GM12892 (cell line): Measurements from ENCODE around the gene GNA15.
"Not testable (repeated sequence)": the region's sequence is repeated elsewhere in the genome, so short reads cannot be mapped to it uniquely, and the experiment has no call there.

Experiments used
- DNase-seq: peaks from one replicate; pipeline ENCODE4 v3.0.0; 2011; ENCODE audit not compliant: insufficient read length
- FAIRE-seq: peaks from 2 replicates; lab custom pipeline; 2011; peaks lifted over from hg19 to GRCh38; lab: Jason Lieb, UNC
- POLR2A ChIP-seq: IDR thresholded peaks from 2 replicates; pipeline ENCODE4 v1.6.1; 2011; ENCODE audit warnings: low read depth, low read length, control low read depth
- POLR2AphosphoS5 ChIP-seq: IDR thresholded peaks from 2 replicates; pipeline ENCODE4 v1.6.1; 2011; ENCODE audit warnings: low read depth, low read length, control low read depth
- TAF1 ChIP-seq: IDR thresholded peaks from 2 replicates; pipeline ENCODE4 v1.6.1; 2011; ENCODE audit warnings: low read depth, mild to moderate bottlenecking, control low read depth, low read length, borderline replicate concordance

The GNA15 gene

DNA sequence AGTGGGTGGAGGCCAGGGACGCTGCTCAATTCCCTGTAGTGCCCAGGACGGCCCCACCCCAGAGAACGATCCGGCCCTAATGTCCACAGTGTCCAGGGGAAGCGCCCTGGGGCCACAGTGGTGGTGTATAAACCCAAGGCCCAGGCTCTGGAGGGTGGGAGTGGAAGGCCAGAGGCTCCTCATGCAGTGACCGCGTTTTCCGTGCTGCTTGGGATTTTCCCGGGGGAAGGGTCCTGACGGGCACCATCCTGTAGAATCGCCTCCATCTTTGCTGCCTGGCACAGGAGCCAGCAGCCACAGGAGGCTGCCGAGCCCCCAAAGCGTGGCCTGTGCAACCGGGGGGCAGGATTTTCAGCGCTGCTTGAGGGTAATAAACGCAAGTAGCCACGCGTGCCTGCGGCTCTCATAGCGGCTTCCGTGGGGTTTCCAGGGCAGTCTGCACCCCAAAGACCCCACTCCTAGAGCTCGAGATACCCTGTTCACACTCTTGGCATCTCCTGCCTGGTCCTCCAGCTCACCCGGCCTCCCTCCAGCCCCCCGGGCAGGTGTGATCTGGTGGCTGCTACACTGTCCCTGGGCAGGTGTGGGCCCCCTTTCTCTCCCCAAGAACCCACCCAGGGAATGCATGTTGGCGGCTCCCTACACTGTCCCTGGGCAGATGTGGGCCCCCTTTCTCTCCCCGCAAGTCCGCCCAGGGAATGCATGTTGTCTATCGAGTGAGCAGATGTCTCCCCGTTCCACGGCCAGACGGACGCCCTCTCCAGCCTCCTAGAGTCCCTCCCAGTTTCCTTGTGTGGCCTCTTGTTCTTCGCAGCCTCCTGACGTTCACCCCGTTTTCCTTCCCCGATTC, 52.1 kb downstream of the GNA15 start:
- FAIRE-seq (no peak), DNase-seq (no peak)
- no peak for TF ChIP-seq TAF1
- TF ChIP-seq POLR2AphosphoS5, result no peak
- no peak for TF ChIP-seq POLR2A

DNA sequence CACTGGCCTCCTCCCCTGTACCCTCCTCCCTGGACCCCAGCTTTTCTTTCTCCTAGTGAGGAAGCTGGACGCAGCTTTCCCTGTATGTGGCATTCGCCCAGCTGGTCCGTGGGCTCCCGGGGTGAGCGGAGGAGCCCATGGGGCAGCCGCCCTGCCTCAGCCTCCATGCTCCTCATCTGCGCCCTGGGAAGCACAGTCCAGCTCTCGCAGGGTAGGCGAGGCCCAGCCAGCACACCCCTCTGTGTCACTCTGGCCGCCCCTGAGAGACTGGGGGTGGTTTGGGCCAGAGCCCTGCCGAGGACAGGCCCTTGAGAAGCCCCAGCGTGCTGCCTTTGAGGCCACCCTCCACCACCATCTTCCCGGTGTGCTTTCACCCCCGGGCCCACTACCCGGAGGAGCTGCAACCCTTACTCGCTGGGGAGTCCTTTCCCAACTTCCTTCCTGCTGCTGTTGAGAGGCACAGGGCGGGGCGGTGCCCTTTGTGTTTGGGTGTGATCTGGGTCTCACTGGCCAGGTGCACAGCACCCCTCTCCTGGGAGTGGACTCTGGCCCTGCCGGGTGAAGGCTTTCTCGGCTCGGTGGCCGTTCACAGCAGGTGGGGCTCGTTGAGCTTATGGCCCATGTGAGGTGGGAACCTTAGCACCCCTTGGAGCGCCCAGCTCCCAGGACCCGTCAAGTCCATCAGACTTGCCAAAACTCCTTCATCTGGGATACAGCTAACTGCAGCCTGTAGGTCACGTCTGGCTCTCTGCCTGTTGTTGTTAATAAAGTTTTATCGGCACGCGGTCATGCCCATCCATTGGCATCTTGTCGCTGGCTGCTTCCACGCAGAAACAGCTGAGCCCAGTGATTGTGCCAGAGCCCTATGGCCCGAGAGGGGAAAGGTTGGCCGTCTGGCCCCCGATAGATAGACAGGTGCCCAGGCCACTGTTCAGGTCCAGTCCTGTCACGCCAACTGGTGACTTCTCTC, 53.1 kb downstream of the GNA15 start:
- TF ChIP-seq TAF1 (no peak), POLR2AphosphoS5 (no peak), POLR2A (no peak)

DNA sequence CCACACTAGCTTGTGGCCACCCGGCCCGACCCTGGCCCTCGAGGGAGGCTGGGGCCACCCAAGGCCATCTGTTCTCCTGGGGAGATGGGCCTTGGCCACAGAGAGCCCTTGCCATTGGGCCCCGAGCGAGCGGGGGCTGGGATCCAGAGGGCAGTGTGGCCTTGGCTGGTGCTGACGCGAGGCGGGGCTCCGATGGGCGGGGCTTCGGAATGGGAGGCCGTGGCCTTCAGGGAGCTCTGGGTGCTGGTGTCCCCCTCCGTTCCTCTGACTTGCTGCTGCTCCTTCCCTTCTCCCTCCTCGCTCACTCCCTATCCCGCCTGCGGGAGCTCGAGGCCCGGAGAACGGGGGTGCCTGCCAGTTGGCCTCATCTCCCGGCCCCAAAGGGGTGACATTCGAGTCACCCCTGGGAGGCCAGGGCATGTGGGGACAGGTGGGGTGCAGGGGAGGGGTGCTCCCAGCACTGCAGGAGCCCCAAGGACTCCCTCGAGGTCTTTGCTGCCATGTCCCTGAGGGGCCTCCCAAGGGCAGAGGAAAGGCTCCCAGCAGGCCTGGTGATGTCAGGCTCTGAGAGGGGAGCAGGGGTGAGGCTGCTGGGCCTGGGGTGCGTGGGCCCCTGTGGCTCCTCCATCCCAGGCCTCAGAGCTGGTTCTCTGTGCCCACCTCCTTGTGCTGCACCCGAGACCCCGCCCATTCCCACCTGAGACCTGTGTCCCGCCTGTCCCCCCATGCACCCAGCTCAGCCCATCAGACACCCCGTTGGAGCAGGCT, 54.1 kb downstream of the GNA15 start:
- FAIRE-seq (no peak), DNase-seq (no peak)
- TF ChIP-seq TAF1, result no peak
- no peak for TF ChIP-seq POLR2A

More for the DNA sequence above, 53.1 kb downstream of the GNA15 start:
- FAIRE-seq (no peak), DNase-seq (no peak)

DNA sequence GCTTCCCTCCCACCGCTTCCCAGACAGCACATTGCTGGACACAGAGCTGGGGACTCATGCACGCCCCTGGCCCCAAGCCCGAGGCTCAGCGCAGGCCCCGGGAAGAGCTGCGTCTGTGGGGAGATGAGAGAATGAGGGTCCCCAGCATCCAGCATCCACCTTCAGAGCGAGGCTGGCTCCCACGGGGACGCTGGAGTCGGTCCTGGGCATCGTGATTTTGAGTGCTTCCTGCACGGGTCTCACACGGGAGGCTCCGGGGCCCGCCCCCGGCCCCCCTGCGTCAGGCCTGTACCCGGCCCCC, 54.6 kb downstream of the GNA15 start:
- TF ChIP-seq TAF1 (no peak), POLR2A (no peak), POLR2AphosphoS5 (no peak)
- no peak for DNase-seq

DNA sequence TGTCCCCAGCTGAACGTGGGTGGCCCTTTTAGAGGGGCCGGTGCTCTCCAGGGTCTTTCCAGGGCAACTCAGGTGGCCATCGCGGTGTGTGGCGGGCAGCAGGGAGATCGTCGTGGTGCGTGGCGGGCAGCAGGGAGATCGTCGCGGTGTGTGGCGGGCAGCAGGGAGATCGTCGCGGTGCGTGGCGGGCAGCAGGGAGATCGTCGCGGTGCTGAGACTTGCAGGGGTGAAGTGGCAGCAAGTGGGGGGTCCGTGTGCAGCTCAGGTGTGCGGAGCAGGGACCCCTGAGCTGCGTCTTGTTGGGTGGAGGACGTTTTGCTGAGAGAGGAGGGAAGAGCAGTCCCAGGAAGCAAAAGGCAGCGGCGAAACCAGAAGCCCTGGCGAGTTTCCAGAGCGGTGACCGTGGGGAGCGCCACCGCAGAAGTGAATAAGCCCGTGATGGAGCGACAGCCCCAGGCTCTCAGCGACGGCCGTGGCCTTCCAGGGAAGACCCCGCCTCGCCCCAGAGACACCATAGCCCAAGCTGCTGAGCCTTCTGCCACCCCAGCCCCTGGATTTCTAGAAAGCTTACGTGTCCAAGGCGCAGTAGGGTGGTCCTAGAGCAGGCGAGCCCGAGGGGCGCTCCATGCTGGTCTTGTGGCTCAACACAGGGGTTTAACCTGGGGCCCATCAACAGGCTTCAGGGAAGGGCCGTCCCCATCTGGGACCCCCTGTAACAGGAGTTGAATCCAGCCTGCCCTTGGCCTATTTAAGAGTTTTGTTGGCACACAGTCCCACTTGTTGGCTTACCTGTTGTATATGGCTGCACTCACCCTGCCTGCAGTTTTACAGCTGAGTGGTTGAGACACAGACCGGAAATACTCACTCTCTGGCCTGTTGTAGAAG, 55.3 kb downstream of the GNA15 start:
- DNase-seq (no peak), FAIRE-seq (no peak)
- no peak for TF ChIP-seq POLR2A

More for the DNA sequence above, 54.6 kb downstream of the GNA15 start:
- no peak for FAIRE-seq

DNA sequence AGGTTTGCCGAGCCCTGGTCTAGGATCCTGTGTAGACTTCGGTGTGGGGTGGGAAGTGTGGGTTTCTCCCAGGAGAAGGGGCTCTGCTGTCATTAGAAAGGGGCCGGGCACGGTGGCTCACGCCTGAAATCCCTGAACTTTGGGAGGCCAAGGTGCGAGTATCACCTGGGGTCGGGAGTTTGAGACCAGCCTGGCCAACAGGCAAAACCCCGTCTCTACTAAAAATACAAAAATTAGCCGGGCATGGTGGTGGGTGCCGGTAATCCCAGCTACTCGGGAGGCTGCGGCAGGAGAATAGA, 55.9 kb downstream of the GNA15 start:
- not testable (repeated sequence) for FAIRE-seq, DNase-seq

DNA sequence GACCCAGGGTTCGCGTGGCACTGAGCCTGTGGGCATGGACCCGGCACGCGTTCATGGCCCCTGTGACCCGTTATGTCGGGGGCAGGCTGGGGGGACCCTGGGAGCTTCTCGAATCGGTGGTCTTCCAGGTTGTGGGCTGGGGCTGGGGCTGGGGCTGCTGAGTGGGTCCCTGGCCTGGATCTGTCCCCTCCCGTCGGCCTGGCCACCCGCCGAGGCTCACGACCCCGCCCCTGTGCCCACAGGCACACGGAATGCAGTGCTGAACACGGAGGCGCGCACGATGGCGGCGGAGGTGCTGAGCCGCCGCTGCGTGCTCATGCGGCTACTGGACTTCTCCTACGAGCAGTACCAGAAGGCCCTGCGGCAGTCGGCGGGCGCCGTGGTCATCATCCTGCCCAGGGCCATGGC, 56.4 kb downstream of the GNA15 start:
- TF ChIP-seq POLR2A (no peak), POLR2AphosphoS5 (no peak), TAF1 (no peak)
- DNase-seq, result no peak
- no peak for FAIRE-seq

DNA sequence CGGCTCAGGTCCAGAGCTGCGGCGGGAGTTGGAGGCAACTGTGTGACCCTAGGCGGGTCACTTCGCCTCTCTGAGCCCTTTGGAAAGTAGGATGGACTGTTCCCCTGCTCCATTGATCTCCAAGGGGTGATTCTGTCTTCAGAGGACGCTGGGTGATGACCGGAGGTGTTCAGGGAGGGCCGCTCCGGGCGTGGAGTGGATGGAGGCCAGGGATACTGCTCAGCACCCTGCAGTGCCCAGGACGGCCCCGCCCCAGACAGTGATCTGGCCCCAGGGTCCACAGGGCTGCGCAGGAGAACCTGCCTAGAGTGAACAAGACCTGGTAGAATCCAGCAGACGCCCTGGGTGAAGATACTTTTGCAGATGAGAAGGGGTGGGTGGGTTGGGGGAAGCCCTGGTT, 56.9 kb downstream of the GNA15 start:
- FAIRE-seq (no peak), DNase-seq (no peak)
- TF ChIP-seq POLR2AphosphoS5, result no peak
- no peak for TF ChIP-seq POLR2A
- no peak for TF ChIP-seq TAF1

DNA sequence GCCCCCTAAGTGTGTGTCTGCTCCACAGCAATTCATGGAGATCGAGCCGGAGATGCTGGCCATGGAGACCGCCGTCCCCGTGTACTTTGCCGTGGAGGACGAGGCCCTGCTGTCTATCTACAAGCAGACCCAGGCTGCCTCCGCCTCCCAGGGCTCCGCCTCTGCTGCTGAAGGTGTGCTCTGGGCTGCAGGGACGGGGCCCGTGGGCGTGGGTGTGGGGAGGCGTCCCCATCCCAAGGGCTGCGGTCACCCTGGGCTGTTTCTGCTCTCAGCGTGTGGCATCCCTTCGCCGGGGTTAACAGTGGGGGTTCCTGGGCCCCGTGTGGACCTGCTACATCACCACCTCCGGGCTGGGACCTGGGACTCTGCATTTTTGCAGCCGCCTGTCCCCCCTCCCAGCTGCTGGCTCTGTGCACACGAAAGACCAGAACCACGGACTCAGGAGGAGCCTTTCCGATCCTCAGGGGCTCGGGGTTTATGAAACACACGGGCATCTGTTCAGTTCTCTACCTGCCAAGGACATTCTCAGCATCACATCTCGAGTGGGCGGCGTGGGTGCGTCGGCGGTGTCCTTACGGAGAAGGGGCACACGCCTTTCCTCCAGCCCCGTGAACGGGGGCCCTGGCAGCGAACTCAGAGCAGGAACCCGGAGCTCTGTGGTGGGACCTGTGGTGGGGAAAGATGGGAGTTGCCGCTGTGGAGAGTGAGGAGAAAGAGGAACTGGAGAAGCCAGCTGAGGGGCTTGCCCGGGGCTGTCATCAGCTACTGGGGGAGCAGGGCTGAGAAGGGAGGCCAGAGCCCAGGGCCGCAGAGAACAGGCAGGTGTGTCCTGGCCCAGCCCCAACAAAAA, 57.6 kb downstream of the GNA15 start:
- TF ChIP-seq POLR2AphosphoS5, result no peak
- no peak for TF ChIP-seq TAF1
- TF ChIP-seq POLR2A, result no peak
- DNase-seq (no peak), FAIRE-seq (no peak)
